Measurements from ENCODE around the gene IGFBP2. TPM values are rescaled to one million over a fixed set of nuclear protein-coding genes. Genes with fewer than 3 reads are reported as not detected.

Gene IGFBP2
- total and polyA plus RNA-seq, 4 donors, result 88.8 to 1,119 (median 352) TPM

- H3K27me3 ChIP-seq (ENCODE audit: control insufficient read depth in 4 of 4, insufficient read depth in 4 of 4, low read length in 3 of 4), result no peaks in the 10 kb centered on the region
- H3K27ac ChIP-seq (ENCODE audit: low read depth in 1 of 2, low read length in 2 of 2), result no peak overlapping the region
- no peak for DNase-seq (ENCODE audit: low spot score)
- H3K4me3 ChIP-seq (ENCODE audit: low read depth in 1 of 3, low read length in 3 of 3), result no peak overlapping the region
- TF ChIP-seq ZBTB33 (IDR thresholded peaks at IDR 0.05) (no peak), RAD21 (IDR thresholded peaks at IDR 0.05) (no peak), FOXA2 (IDR thresholded peaks at IDR 0.05) (no peak), YY1 (IDR thresholded peaks at IDR 0.05) (peak; percentile 56), HNF4A (conservative IDR thresholded peaks at IDR 0.05) (no peak)
- 56% methylated on average over 4 of the region's 4 CpGs for WGBS
- H3K4me1 ChIP-seq (ENCODE audit: control insufficient read depth in 4 of 4, insufficient read depth in 4 of 4, low read length in 3 of 4), result peaks cover 8 to 28% (median 18%) of the 10 kb centered on the region in 4 donors
- H3K9me3 ChIP-seq (ENCODE audit: control insufficient read depth in 4 of 4, low read length in 3 of 4), result peaks cover 0 to 2% (median 0%) of the 10 kb centered on the region in 4 donors
- no peak overlapping the region for H3K9ac ChIP-seq (ENCODE audit: low read depth in 1 of 2, low read length in 2 of 2)
- no peaks in the 10 kb centered on the region for H3K36me3 ChIP-seq (ENCODE audit: control insufficient read depth in 4 of 4, insufficient read depth in 3 of 4, low read depth in 1 of 4, low read length in 3 of 4)
Measured at GRCh38 chr2:216621292-216621691, 11.9 kb upstream of the IGFBP2 start.

GRCh38 chr2:216622526-216622925 is 10.7 kb upstream of the IGFBP2 start:
- no peak overlapping the region for H3K4me3 ChIP-seq (ENCODE audit: low read depth in 1 of 3, low read length in 3 of 3)
- no peaks in the 10 kb centered on the region for H3K27me3 ChIP-seq (ENCODE audit: control insufficient read depth in 4 of 4, insufficient read depth in 4 of 4, low read length in 3 of 4)
- H3K27ac ChIP-seq (ENCODE audit: low read depth in 1 of 2, low read length in 2 of 2), result no peak overlapping the region
- no peak for DNase-seq (ENCODE audit: low spot score)
- H3K36me3 ChIP-seq (ENCODE audit: control insufficient read depth in 4 of 4, insufficient read depth in 3 of 4, low read depth in 1 of 4, low read length in 3 of 4), result no peaks in the 10 kb centered on the region
- H3K4me1 ChIP-seq (ENCODE audit: control insufficient read depth in 4 of 4, insufficient read depth in 4 of 4, low read length in 3 of 4), result peaks cover 2 to 19% (median 12%) of the 10 kb centered on the region in 4 donors
- TF ChIP-seq HNF4A (conservative IDR thresholded peaks at IDR 0.05) (no peak), GABPA (IDR thresholded peaks at IDR 0.05 in 1 of 2, conservative IDR thresholded peaks at IDR 0.05 in 1 of 2) (no peak), FOXA1 (IDR thresholded peaks at IDR 0.05) (no peak), TAF1 (conservative IDR thresholded peaks at IDR 0.05) (no peak), RAD21 (IDR thresholded peaks at IDR 0.05) (no peak), FOXA2 (IDR thresholded peaks at IDR 0.05) (no peak), SP1 (IDR thresholded peaks at IDR 0.05) (no peak), HNF4G (IDR thresholded peaks at IDR 0.05) (no peak), ZBTB33 (IDR thresholded peaks at IDR 0.05) (no peak), NR2F2 (IDR thresholded peaks at IDR 0.05) (no peak), JUND (IDR thresholded peaks at IDR 0.05) (no peak), ATF3 (IDR thresholded peaks at IDR 0.05) (no peak), YY1 (IDR thresholded peaks at IDR 0.05) (no peak), REST (IDR thresholded peaks at IDR 0.05) (no peak)
- TF ChIP-seq, protein P1, sequence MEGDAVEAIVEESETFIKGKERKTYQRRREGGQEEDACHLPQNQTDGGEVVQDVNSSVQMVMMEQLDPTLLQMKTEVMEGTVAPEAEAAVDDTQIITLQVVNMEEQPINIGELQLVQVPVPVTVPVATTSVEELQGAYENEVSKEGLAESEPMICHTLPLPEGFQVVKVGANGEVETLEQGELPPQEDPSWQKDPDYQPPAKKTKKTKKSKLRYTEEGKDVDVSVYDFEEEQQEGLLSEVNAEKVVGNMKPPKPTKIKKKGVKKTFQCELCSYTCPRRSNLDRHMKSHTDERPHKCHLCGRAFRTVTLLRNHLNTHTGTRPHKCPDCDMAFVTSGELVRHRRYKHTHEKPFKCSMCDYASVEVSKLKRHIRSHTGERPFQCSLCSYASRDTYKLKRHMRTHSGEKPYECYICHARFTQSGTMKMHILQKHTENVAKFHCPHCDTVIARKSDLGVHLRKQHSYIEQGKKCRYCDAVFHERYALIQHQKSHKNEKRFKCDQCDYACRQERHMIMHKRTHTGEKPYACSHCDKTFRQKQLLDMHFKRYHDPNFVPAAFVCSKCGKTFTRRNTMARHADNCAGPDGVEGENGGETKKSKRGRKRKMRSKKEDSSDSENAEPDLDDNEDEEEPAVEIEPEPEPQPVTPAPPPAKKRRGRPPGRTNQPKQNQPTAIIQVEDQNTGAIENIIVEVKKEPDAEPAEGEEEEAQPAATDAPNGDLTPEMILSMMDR (IDR thresholded peaks at IDR 0.05; ENCODE audit: low read depth, low read length, missing input control), result no peak
- TF ChIP-seq, protein P2, sequence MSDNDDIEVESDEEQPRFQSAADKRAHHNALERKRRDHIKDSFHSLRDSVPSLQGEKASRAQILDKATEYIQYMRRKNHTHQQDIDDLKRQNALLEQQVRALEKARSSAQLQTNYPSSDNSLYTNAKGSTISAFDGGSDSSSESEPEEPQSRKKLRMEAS (IDR thresholded peaks at IDR 0.05), result no peak
- no peak overlapping the region for H3K9ac ChIP-seq (ENCODE audit: low read depth in 1 of 2, low read length in 2 of 2)
- WGBS, result 85% methylated on average over 4 of the region's 4 CpGs
- H3K9me3 ChIP-seq (ENCODE audit: control insufficient read depth in 4 of 4, low read length in 3 of 4), result peaks cover 0 to 2% (median 0%) of the 10 kb centered on the region in 4 donors
